ENCODE data around the gene C1QTNF6.

C1QTNF6 gene

DNA sequence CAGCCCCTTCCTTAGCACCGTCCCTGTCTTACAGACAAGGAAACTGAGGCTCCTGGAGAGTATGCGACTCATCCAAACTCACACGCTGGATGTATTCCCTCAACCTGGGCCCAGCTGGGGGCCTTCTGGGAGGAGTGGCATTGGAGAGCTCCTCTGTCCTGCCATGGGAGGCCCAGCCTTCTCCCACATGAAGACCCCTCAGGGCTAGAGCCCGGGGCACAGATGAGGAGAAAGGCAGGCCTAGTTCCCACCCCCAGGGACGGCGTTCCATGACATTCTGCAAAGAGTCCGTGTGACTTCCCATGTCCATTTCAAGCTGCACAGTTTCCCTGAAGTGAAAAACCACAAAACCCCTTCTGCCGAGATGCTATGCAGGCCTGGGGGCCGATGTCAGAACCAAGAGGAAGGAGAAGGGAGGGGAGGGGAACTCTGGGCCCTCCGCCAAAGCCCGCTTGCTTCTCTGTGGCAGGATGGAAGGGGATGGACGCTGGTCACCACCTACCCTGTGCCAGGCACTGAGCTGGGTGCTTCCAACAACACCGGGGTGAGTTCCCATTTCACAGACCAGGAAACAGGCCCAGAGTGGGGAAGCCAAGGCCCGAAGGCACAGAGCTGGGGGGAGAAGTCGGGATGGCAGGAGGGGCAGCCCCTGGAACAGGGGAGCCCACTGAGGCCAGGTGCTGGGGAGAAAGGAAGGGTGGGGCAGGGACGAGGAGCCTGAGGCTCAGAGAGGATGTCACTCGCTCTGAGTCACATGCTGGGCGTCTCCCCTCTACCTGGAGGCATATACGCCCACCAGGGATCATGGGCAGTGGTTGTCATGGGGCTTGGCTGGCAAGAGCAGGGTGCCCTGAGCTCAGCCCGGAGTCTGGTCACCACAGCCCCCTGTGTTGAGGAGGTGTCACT is 40.3 kb upstream of the C1QTNF6 start:
- TF ChIP-seq GATA2 (IDR thresholded peaks at IDR 0.05; ENCODE audit: low read depth, low read length) = no peak
- TF ChIP-seq GATA3 (IDR thresholded peaks at IDR 0.05; ENCODE audit: low read depth, low read length) = no peak

DNA sequence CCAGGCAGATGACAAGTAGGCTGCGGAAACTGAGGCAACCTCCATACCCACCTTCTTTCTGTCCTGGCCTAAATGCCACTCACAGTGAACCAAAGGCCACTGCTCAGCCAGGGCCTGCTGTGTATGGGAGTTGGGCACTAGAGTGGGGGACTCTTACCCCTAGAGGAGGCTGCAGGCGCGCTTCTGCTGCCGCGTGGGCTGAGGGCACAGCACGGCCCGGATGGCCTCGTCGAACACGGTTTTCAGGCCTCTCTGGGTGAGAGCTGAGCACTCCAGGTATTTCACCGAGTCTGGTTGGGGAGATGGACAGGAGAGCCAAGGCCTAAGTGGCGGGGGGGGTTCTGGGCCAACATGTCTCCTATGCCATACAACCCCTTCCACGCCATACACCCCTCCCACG is 38.5 kb upstream of the C1QTNF6 start:
- TF ChIP-seq GATA2 (IDR thresholded peaks at IDR 0.05; ENCODE audit: low read depth, low read length) (no peak), GATA3 (IDR thresholded peaks at IDR 0.05; ENCODE audit: low read depth, low read length) (no peak)

DNA sequence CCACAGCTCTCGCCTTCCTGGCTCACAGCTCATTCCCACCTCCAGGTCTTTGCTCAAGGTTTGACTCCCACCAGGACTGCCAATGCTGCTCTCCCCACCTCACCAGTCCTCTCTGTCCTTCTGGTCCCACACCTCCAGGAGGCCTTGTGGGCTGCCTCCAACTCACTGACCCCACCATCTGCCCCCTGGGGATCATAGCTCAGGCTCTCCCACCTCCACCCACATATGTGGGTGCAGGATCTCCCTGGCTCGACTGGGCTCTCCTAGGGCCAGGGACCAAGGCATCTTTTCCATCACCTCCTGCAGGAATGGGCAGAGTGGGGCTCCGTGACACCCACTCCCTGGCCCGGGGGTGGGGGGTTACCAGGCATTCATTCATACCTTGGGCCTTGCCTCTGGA is 38.0 kb upstream of the C1QTNF6 start:
- TF ChIP-seq GATA2 (IDR thresholded peaks at IDR 0.05; ENCODE audit: low read depth, low read length) (no peak), GATA3 (IDR thresholded peaks at IDR 0.05; ENCODE audit: low read depth, low read length) (no peak)

DNA sequence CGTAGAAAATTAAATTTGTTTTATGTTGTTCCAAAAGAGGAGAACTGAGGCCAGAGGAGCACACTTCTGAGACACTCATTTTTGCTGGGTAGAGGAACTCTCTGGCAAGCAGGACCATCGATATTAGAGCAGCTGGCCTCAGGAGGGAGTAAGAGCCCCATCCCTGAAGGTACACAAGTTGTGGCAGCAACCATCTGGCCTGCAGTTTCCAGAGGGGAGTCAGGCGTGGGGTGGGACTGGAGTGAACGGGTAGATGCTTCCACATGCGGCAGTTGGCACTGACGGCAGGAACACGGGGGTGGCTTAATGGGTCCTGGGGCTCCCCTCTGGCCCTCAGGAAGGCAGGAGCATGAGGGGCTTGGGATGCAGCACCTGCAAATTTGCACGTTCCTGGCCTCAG is 37.4 kb upstream of the C1QTNF6 start:
- TF ChIP-seq GATA3 (IDR thresholded peaks at IDR 0.05; ENCODE audit: low read depth, low read length) (no peak), GATA2 (IDR thresholded peaks at IDR 0.05; ENCODE audit: low read depth, low read length) (no peak)

DNA sequence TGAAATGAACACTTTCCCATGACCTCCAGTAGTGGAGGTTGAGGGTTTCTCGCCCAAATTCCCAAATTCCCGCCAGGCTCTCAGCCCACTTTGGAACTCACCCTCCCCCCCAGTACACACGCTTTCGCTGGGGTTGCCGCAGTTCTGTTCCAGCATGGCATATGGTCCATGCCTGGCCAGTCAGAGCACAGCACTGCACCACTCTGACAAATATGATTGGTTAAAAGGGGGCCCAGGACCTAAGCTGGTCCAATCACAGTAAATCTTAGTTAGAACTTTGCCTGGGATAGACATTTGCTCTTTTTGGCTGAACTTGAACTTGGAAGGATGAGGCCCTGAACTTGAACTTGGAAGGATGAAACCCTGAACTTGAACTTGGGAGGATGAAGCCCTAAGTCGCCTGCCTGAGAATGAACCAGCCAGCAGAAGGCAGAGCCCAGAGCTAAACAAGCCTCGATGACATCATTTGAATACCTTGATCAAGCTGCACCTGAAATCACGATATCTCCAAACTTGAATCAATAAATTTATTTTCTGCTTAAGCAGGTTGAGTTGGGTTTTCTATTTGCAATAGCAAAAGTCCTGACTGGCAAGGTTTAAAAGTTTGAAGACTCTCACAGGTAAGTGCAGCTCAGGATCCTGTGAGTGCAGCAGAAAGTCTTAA is 36.8 kb upstream of the C1QTNF6 start:
- no peak for TF ChIP-seq GATA2 (IDR thresholded peaks at IDR 0.05; ENCODE audit: low read depth, low read length)
- TF ChIP-seq GATA3 (IDR thresholded peaks at IDR 0.05; ENCODE audit: low read depth, low read length) = no peak

DNA sequence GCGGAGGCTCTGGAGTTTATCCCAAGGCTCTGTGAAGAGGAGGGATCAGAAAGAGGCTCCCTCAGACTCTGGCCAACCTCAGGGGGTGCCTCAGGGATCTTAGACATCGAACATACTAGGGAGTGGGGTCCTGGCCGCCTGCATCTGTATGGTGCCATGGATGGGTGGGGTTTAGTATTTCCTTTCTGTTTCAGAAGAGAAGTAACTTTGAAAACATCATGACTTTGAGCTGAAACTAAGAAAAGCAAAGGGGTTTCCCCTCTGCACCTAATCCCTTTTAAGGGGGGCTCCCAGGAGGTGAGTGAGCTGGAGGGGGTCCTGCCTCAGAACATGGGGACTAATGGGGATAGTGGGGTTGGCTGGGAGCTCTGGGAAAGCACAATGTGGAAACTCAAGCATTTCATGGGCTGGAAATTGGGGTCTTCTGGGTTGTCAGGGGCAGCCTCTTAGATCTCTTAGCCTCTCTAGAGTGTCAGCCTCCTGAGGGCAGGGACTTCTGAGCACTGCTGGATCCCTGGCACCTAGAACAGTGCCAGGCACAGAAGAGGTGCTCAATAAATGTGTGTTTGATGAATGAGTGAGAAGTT is 36.0 kb upstream of the C1QTNF6 start:
- TF ChIP-seq GATA3 (IDR thresholded peaks at IDR 0.05; ENCODE audit: low read depth, low read length) = no peak
- no peak for TF ChIP-seq GATA2 (IDR thresholded peaks at IDR 0.05; ENCODE audit: low read depth, low read length)

DNA sequence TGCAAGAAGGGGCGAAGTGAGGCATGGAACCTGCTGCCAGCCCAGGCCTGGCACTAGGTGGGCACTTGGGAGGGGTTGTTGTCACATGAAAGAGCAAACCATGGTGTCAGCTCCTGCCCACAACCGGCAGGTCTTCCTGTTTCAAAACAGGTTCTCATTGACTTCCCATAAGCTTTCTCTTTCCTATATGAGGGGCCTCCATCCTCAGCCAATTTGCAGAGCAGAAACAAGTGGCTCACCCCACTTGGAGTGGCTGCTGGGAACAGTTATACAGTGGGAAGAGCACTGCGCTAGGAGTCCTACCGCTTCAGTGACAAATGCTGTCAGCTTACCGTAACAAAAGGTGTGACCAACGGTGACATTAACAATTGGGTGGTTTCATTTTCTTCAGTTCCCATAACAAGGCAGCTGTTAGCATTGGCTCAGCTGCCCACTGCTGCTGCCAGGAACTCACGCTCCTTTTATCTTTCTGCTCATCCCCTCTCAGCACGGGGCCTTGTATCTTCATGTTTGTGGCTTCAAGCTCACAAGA is 34.5 kb upstream of the C1QTNF6 start:
- TF ChIP-seq GATA3 (IDR thresholded peaks at IDR 0.05; ENCODE audit: low read depth, low read length) (no peak), GATA2 (IDR thresholded peaks at IDR 0.05; ENCODE audit: low read depth, low read length) (no peak)

DNA sequence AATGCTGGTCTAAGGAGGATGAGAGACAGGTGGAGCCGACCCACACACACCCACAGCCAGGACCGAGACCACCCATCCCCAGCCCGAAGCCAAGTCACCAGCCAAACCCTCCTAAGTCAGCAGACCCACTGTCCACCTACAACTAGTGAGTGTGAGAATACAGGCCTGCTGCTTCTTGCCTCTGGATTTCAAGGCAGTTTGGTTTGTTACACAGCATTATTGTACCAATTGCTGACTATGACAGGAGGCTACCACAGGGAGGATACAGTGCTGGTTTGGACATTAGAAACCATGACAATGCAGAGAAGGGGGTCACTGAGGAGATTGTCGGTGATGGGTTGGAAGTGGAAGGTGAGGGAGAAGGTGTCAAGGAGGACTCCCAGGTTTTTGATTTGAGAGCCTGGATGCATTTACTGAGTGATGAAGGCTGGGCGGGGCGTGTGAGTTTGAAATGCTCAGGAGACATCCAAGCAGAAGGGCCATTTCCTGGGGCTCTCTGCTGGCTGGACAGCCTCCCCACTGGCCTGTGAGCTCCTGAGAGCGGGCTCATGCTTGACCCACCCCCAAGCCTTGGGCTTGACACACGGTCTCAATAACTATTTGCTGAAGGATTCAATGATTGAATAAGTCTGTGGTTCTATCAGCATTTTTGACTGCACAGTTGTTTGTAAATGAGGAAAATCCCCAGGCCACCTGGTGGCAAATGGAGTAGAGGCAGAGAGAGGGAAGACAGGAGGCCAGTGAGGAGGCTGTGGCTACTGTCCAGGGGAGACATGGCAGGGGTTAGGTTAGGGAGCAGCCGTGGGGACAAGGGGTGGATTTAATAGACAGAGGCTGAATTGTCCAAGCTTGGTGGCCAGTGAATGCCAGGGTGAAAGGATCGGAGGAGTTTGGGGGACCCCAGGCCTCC is 33.6 kb upstream of the C1QTNF6 start:
- TF ChIP-seq GATA2 (IDR thresholded peaks at IDR 0.05; ENCODE audit: low read depth, low read length) = no peak
- TF ChIP-seq GATA3 (IDR thresholded peaks at IDR 0.05; ENCODE audit: low read depth, low read length) = no peak

DNA sequence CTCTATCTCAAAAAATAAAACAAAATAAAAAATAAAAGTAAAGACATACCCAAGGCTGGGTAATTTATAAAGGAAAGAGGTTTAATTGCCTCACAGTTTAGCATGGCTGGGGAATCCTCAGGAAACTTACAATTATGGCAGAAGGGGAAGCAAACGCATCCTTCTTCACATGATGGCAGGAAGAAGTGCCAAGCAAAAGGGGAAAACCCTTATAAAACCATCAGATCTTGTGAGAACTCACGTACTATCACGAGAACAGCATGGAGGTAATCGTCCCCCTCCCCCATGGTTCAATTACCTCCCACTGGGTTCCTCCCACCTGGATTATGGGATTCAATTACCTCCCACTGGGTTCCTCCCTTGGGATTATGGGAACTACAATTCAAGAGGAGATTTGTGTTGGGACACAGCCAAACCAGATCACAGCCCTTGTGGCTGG is 32.5 kb upstream of the C1QTNF6 start:
- TF ChIP-seq GATA2 (IDR thresholded peaks at IDR 0.05; ENCODE audit: low read depth, low read length) (no peak), GATA3 (IDR thresholded peaks at IDR 0.05; ENCODE audit: low read depth, low read length) (no peak)

DNA sequence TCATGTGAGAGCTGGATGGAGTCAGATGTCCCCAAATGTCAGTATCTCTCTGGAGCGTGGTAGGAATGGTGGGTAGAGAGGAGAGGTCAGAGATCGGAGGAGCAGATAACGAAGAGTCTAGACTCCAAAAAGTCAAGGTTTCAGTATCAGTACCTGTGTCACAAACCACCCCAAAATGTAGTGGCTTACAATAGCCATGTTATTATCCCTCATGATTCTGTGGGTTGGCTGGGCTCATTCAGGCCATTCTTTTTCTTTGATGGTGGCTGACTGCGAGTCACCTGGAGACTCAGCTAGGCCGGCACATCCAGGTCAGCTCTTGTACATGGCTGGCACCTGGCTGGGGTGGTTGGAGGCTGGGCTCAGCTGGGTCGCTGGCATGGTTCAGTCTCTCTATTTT is 31.5 kb upstream of the C1QTNF6 start:
- peak; percentile 27; the same call in 1 of the 2 replicates for TF ChIP-seq GATA2 (IDR thresholded peaks at IDR 0.05; ENCODE audit: low read depth, low read length)
- no peak for TF ChIP-seq GATA3 (IDR thresholded peaks at IDR 0.05; ENCODE audit: low read depth, low read length)

DNA sequence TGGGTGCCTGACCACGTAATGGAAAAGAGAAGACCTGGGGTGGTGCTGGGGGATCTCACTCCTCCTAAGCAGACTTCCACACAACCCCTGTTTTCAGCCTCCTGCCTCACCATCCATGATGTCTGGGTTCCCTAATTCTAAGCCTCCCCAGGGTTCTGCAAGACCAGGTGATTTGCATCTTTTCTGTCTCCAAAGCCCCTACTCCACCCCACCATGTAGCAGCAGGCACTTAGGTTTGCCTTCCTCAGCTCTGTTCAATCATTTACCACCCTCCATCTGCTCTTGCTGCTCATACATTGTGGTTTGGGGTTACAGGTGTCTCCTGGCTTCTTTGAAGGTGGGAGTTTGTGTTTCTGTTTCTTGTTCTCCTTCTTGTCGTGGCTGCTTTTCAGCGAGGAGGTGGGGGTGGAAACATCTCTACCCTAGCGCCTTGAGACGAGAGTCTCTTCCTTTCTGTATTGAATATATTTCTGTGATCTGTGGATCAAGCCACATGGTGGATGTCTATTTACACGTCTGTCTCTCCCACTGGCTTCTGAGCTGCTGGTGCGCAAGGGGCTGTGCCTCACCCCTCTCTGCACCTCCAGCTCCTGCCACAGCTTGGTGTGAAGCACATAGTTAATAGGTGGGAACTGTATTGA is 30.8 kb upstream of the C1QTNF6 start:
- no peak for TF ChIP-seq GATA3 (IDR thresholded peaks at IDR 0.05; ENCODE audit: low read depth, low read length)
- no peak for TF ChIP-seq GATA2 (IDR thresholded peaks at IDR 0.05; ENCODE audit: low read depth, low read length)

DNA sequence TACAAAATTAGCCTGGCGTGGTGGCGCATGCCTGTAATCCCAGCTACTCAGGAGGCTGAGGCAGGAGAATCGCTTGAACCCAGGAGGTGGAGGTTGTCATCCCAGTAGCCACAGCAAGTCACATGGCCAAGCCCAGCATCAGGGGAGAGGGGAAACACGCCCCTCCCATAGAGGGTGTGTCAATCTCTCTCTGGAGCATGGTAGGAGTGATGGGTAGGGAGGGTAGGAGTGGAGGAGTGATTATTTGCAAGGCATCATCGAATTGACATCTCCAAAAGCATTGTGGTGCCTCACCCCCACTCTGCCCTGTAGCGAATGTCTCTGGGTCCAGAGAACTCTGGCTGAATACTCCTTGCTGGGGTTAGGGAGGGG is 30.3 kb upstream of the C1QTNF6 start:
- TF ChIP-seq GATA2 (IDR thresholded peaks at IDR 0.05; ENCODE audit: low read depth, low read length) (no peak), GATA3 (IDR thresholded peaks at IDR 0.05; ENCODE audit: low read depth, low read length) (no peak)

DNA sequence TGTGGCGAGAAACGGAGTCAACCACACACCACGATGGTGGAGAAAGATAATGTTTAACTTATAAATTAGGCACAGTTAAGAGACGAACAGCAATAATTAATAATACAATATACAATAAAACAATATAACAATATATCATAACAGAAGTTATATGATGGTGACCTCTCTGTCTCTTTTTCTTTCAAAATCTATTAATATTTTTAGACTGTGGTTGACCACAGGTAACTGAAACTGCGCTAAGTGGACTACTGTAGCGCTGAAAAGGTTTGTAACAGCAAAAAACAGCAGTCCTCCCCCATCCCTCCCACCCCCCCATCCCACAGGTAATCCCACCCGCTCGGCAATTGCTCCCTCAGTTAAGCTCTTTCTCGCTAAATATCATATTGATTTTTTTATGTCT is 27.8 kb upstream of the C1QTNF6 start:
- TF ChIP-seq GATA2 (IDR thresholded peaks at IDR 0.05; ENCODE audit: low read depth, low read length) (no peak), GATA3 (IDR thresholded peaks at IDR 0.05; ENCODE audit: low read depth, low read length) (no peak)
